HUES6 (cell line): ENCODE results near the gene KIAA1217.

Experiments
- H3K27ac ChIP-seq: 2 replicates; pipeline ENCODE4 v1.7.0; 2013; ENCODE audit warnings: low read depth, mild to moderate bottlenecking, low read length, inconsistent platforms
- H3K27me3 ChIP-seq: 2 replicates; pipeline ENCODE4 v1.6.1; 2013; ENCODE audit warnings: low read length; ENCODE audit not compliant: control insufficient read depth, insufficient read depth
- H3K36me3 ChIP-seq: 2 replicates; pipeline ENCODE4 v1.6.1; 2013; ENCODE audit warnings: low read length; ENCODE audit not compliant: control insufficient read depth, insufficient read depth
- H3K4me1 ChIP-seq: 2 replicates; pipeline ENCODE4 v1.6.1; 2013; ENCODE audit warnings: low read length; ENCODE audit not compliant: control insufficient read depth, insufficient read depth
- H3K4me3 ChIP-seq: 2 replicates; pipeline ENCODE4 v1.5.1; 2013; ENCODE audit warnings: low read depth, low read length
- H3K9ac ChIP-seq: one replicate; pipeline ENCODE4 v1.6.1; 2013; ENCODE audit warnings: mild to moderate bottlenecking, low read length
- H3K9me3 ChIP-seq: 2 replicates; pipeline ENCODE4 v1.6.1; 2013; ENCODE audit warnings: low read depth, low read length; ENCODE audit not compliant: control insufficient read depth, insufficient read depth

KIAA1217 gene

GRCh38 chr10:24502801-24503460 lies 294.0 kb downstream of the KIAA1217 start:
- Histone ChIP-seq H3K9ac (no peak overlapping the region), H3K27me3 (no peaks in the 10 kb centered on the region), H3K9me3 (no peaks in the 10 kb centered on the region), H3K4me3 (no peak overlapping the region), H3K36me3 (peaks cover 14% of the 10 kb centered on the region; the same call in 1 of the 2 replicates), H3K4me1 (peaks cover 4% of the 10 kb centered on the region; the same call in 1 of the 2 replicates), H3K27ac (no peak overlapping the region)

- no peak overlapping the region for H3K9ac ChIP-seq
- H3K4me3 ChIP-seq, result no peak overlapping the region
- peaks cover 14% of the 10 kb centered on the region; the same call in 1 of the 2 replicates for H3K36me3 ChIP-seq
- peaks cover 4% of the 10 kb centered on the region; the same call in 1 of the 2 replicates for H3K4me1 ChIP-seq
- H3K9me3 ChIP-seq, result no peaks in the 10 kb centered on the region
- H3K27me3 ChIP-seq, result no peaks in the 10 kb centered on the region
- H3K27ac ChIP-seq, result no peak overlapping the region
Observed at GRCh38 chr10:24503461-24504320, 294.8 kb downstream of the KIAA1217 start.

- Histone ChIP-seq H3K4me3 (no peak overlapping the region), H3K9me3 (no peaks in the 10 kb centered on the region), H3K4me1 (peaks cover 4% of the 10 kb centered on the region; the same call in 1 of the 2 replicates), H3K9ac (no peak overlapping the region), H3K36me3 (peaks cover 14% of the 10 kb centered on the region; the same call in 1 of the 2 replicates), H3K27ac (no peak overlapping the region), H3K27me3 (no peaks in the 10 kb centered on the region)
Observed at GRCh38 chr10:24505759-24506158, 296.8 kb downstream of the KIAA1217 start.

- Histone ChIP-seq H3K9me3 (no peaks in the 10 kb centered on the region), H3K4me3 (no peak overlapping the region), H3K4me1 (no peaks in the 10 kb centered on the region), H3K27ac (no peak overlapping the region), H3K9ac (no peak overlapping the region), H3K36me3 (peaks cover 3% of the 10 kb centered on the region; the same call in 1 of the 2 replicates), H3K27me3 (no peaks in the 10 kb centered on the region)
Observed at GRCh38 chr10:24513155-24513554, 304.2 kb downstream of the KIAA1217 start.

- Histone ChIP-seq H3K4me1 (peaks cover 13% of the 10 kb centered on the region), H3K27me3 (no peaks in the 10 kb centered on the region), H3K36me3 (peaks cover 6% of the 10 kb centered on the region), H3K4me3 (no peak overlapping the region), H3K9me3 (no peaks in the 10 kb centered on the region), H3K27ac (no peak overlapping the region), H3K9ac (no peak overlapping the region)
Observed at GRCh38 chr10:24515481-24515880, 306.5 kb downstream of the KIAA1217 start.

GRCh38 chr10:24518411-24518810 lies 309.5 kb downstream of the KIAA1217 start:
- Histone ChIP-seq H3K4me3 (no peak overlapping the region), H3K9ac (no peak overlapping the region), H3K27ac (no peak overlapping the region), H3K27me3 (no peaks in the 10 kb centered on the region), H3K4me1 (peaks cover 13% of the 10 kb centered on the region), H3K36me3 (peaks cover 18% of the 10 kb centered on the region), H3K9me3 (no peaks in the 10 kb centered on the region)

GRCh38 chr10:24518981-24519597 lies 310.2 kb downstream of the KIAA1217 start:
- Histone ChIP-seq H3K27me3 (no peaks in the 10 kb centered on the region), H3K36me3 (peaks cover 25% of the 10 kb centered on the region), H3K9me3 (no peaks in the 10 kb centered on the region), H3K27ac (no peak overlapping the region), H3K9ac (no peak overlapping the region), H3K4me1 (peaks cover 13% of the 10 kb centered on the region), H3K4me3 (no peak overlapping the region)

GRCh38 chr10:24519950-24520349 lies 311.0 kb downstream of the KIAA1217 start:
- peaks cover 32% of the 10 kb centered on the region for H3K36me3 ChIP-seq
- H3K27ac ChIP-seq, result no peak overlapping the region
- peaks cover 13% of the 10 kb centered on the region for H3K4me1 ChIP-seq
- no peaks in the 10 kb centered on the region for H3K27me3 ChIP-seq
- no peak overlapping the region for H3K4me3 ChIP-seq
- no peaks in the 10 kb centered on the region for H3K9me3 ChIP-seq
- no peak overlapping the region for H3K9ac ChIP-seq

GRCh38 chr10:24524314-24524713 lies 315.4 kb downstream of the KIAA1217 start:
- H3K27me3 ChIP-seq, result no peaks in the 10 kb centered on the region
- no peak overlapping the region for H3K9ac ChIP-seq
- H3K4me1 ChIP-seq, result peaks cover 10% of the 10 kb centered on the region
- no peak overlapping the region for H3K27ac ChIP-seq
- no peaks in the 10 kb centered on the region for H3K9me3 ChIP-seq
- no peak overlapping the region for H3K4me3 ChIP-seq
- H3K36me3 ChIP-seq, result peaks cover 45% of the 10 kb centered on the region

- H3K9ac ChIP-seq, result no peak overlapping the region
- no peak overlapping the region for H3K27ac ChIP-seq
- H3K4me1 ChIP-seq, result no peaks in the 10 kb centered on the region
- H3K4me3 ChIP-seq, result no peak overlapping the region
- H3K27me3 ChIP-seq, result no peaks in the 10 kb centered on the region
- peaks cover 50% of the 10 kb centered on the region for H3K36me3 ChIP-seq
- H3K9me3 ChIP-seq, result no peaks in the 10 kb centered on the region
Observed at GRCh38 chr10:24526085-24526649, 317.2 kb downstream of the KIAA1217 start.
